HG03095 (cell line): ENCODE results near the gene PITX1.
"Not testable (repeated sequence)": the region's sequence is repeated elsewhere in the genome, so short reads cannot be mapped to it uniquely, and the experiment has no call there.

Experiments
- ATAC-seq: cut with Tn5 transposase; IDR thresholded peaks from one replicate; pipeline ENCODE4 v1.9.1; 2021; ENCODE audit warnings: moderate library complexity; ENCODE audit not compliant: unreplicated experiment

Gene PITX1

DNA sequence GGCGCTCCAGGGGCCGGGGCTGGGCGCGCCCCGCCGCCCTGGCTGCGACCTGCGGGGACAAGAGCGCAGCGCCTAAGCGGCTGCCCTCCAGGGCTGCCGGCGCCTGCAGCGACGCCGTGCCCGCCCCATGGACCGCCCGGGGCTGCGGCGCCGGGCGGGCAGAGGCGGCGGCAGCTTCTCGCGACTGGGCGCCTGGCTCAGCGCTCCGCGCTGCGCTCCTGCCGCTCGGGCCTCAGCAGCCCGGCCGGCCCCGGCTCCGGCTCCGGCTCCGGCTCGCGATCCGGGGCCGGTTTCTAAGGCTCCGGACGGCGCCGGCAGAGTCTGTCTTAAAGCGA is at the start of gene PITX1:
PITX1 (minus strand) TSS at position 328 of the 335 bp plus-strand sequence. CDS start 347 bp downstream, outside the sequence.
- no peak for ATAC-seq

DNA sequence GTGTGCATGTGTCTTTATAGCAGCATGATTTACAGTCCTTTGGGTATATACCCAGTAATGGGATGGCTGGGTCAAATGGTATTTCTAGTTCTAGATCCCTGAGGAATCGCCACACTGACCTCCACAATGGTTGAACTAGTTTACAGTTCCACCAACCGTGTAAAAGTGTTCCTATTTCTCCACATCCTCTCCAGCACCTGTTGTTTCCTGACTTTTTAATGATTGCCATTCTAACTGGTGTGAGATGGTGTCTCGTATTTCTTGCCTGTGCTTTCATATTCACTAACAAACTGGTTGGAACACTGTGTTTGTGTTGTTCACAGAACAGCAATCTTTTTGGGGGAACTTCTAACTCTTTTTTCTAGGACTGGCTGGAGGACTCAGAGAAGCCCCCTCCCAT is 49.3 kb upstream of the PITX1 start:
- ATAC-seq, result not testable (repeated sequence)

- ATAC-seq, result no peak
These were observed 47.2 kb upstream of the PITX1 start for GRCh38 chr5:135081240-135081639.

DNA sequence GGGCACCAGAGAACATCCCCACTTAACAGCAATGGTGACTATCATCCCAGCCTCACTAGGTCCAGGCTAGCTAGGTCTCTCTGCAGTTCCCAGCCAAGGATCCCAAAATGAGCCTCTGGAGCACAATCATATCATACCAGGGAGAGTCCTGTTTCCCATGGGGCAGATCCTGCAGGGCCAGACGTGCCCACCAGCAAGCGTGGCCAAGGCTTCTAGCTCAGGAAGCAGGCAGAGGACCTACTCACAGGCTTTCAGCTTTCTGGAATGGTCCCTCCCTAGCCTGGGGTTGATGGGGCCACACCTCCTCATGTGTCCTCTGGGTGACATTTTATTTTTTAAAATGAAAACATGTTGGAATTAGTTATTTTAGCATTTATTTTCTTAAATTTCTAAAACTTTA is 45.7 kb upstream of the PITX1 start:
- ATAC-seq, result no peak

GRCh38 chr5:135079099-135079681 is 45.2 kb upstream of the PITX1 start:
- ATAC-seq, result no peak

- no peak for ATAC-seq
These were observed 42.8 kb upstream of the PITX1 start for GRCh38 chr5:135076801-135077200.

DNA sequence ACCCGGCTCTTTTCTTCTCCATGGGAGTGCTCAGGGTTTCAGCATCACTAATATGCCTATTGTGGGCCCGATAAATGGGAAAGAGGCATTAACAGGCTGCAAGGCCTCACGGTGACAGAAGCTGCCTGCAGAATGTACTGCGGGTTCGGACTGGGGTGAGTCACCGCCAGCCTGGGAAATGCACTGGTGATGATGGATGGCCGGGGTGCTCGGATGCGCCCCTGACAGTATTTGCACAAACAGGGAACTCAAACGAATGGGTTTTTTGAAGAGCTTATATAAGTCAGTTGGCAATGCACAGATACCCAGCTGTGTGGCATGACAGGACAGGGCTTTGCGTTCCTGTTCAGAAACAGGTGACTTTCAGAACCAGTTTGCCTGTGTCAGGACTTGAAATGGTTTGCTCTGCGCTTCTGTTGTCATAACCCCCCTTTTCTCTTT is 42.0 kb upstream of the PITX1 start:
- no peak for ATAC-seq

DNA sequence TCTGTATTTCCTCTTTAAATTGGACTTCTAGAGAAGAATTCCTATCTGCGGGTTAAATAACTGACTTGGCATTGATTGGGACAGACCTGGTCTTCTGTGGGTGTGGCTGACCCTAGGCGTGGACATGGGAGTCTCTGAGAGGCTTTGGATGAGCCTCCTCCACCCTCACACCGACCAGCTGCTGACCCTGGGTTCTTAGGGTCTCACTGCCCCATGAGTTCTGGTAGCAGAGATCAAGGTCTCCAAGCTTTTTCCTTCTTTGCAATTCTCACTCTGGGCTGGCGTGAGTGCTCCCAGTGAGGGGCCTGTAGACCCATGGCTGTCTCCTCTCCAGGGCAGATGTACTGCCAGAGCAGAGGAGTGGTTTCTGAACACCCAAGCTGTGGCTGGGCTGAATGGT is 41.6 kb upstream of the PITX1 start:
- ATAC-seq, result no peak

DNA sequence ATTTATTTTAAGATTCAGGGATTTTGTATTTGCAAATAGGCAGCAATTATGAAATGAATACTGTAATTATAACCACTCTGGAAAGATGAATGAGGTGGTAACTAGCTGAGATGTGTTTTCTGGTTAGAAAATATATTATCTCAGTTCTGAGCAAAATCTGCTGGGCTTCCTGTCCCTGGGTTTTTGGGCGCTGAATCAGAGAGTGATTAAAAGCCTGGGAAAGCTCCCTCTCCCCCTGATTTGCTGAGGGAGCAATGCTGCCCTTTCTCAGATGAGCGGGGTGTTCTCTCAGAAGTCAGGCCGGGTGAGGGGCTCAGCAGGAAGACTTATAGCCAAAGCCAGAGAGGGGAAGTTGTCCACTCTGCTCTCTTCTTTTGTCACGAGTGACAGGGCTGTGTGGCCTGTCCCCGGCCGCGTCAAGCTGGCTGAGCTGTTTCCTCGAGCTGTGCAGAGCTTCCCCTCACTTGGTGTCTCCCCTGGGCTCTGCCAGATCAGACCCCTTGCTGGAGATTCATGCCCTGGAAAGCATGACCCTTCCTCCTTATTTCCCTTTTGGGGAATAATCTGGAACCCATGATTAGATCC is 39.8 kb upstream of the PITX1 start:
- no peak for ATAC-seq

DNA sequence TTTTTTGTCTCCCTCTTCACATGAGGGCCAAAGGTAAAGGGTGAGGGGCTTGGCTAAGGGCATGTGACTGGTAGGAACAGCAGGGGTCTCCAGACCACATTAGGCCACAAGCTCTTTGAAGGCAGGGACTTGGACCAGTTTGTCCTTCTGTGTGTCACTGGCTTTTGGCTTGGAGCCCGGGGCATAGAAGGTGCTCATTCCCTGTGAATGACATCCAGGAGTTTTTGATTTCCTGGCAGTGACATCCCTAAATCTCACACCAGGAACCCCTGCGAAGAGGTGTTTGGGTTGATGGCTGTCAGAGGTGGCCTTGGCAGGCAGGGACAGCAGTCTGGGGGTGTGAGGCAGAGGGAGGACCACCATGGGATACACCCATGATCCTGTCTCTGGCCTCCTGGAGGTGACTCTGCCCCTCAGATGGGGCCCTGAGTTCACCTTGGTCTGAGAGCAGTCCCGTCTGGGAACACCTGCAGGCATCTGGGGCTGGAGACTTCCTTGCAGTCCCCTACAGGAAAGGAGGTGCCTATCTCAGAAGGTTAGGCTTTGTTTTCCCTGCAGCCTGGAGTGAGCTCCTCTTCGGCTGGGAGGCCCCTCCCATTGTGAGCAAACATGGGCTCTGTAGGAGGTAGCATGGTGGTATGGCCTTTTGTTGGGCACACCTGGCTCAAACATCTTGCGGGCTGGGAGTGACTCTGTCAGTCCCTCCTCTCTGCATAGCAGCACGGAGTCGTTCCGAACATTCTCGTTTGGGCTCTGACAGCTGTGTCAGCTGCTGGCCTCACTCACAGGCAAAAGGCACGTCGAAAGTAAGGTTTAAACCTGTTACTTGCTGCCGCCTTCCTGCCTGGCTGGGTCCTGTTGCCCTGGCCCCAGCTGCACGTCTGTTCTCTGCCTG is 38.6 kb upstream of the PITX1 start:
- no peak for ATAC-seq

DNA sequence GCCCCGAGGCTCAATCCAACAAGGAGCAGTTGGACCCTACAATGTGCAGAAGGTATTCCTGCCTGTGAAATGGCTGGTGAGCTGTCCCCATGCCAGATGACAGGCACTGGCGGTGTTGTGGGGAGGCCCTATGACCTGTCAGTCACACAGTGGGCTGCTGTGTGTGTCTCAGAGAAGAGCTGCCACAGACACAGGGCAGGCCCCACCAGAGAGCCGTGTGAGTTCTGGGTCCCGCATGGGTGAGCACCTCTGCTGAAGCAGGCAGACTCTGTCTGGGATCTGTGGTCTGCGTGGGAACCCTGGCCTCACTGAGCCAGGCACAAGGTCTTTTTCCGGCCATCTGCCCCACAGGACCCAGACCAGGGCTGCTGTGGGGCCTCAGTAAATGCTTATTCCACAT is 37.3 kb upstream of the PITX1 start:
- ATAC-seq, result no peak

DNA sequence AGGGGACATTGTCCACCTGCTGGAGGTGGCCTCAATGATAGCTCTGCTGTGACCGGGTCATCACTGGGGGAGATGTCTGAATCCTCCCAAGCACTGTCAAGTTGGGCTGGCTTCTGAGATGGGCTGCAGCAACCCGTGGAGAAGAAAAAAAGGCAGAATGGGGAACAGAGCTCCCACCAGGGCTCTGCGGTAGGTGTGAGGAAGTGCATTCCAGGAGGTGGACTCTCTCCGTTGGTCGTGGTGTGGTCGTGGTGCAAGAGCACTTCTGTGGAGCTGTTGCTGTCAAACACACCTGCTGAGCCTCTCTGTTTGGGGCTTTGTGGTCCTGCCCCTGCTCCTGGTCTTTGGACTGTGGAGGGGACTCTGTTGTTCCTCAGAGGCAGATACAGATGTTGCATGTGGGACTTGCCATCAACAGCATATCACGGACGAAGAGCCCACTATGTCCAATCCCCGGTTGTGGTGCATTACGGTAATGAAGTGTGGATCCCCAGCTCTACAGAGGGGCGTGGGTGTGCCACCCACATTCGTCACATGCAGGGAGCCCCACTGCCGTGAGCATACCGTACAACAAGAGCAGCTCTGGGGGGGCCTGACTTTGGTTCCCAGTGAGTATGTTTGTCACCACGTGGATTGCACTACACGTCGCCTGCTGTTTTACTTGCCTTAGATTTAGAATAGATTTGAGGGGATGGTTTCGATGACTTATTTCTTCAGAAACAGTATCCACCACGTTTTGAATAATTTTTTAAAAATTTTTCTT is 36.0 kb upstream of the PITX1 start:
- ATAC-seq, result no peak

- no peak for ATAC-seq
These were observed 35.2 kb upstream of the PITX1 start for GRCh38 chr5:135069016-135069770.

- ATAC-seq, result no peak
These were observed 33.6 kb upstream of the PITX1 start for GRCh38 chr5:135067587-135067986.

DNA sequence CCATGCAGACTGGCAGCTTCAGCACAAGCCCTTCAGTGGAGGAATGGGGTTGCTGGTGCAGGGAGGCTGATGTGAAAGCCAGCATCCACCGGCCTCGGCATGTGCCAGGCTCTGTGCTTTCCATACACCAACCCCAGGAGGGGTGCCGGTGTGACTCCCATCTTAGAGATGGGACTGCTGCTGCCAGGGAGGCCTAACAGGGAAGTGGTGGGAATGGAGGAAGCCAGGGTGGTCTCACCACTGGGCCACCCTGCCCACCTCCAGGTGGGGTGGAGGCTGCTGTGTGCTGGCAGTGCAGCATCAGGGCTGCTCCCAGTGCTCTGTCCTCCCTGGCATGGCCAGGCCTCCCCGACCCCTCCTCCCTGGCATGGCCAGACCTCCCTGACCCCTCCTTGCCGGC is 32.8 kb upstream of the PITX1 start:
- no peak for ATAC-seq

DNA sequence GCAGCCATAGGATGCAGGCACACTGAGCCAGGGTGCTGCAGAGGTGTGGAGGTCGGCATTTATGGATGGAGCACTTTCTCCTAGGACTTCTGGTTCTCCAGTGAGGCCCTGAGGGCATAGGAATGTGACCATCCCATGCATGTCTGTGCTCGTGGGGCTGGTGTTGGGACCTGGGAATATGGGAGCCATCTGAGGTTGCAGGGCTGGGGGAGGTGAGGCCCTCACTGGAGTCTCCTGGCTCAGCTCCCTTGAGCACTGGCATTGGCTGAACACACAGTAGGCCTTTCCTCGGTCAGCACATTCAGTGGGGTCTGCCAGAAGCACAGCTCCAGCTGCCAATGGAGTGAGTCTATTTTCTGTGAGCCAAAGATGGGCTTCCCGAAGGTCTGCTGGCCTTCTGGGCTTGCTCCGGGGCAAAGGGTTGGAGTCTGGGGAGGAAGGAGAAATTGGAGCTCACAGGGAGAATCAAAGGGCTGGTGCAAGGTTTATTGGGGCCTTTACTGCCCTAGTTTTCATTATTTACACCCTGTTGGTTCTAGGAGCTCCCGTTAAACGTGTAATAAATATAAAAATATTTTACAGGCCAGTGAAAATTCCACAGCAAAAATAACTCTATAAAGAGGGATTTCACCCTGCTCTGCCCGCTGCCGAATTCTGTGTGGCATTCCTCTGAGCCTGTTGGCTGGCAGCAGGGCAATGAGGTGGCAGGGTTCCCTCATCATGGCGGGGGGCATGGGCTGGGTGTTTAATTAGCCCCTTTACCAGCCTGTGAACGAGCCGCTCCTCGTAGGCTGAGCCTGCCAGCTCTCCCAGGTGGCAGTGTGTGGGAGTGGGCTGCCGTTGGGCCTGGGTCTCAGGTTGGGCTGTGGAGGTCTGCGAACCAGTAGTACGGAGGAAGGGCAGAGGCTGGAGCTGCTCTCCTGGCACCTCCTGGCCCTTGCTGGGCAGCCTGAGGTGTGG is 31.6 kb upstream of the PITX1 start:
- ATAC-seq, result no peak

- no peak for ATAC-seq
These were observed 30.2 kb upstream of the PITX1 start for GRCh38 chr5:135064235-135064570.

DNA sequence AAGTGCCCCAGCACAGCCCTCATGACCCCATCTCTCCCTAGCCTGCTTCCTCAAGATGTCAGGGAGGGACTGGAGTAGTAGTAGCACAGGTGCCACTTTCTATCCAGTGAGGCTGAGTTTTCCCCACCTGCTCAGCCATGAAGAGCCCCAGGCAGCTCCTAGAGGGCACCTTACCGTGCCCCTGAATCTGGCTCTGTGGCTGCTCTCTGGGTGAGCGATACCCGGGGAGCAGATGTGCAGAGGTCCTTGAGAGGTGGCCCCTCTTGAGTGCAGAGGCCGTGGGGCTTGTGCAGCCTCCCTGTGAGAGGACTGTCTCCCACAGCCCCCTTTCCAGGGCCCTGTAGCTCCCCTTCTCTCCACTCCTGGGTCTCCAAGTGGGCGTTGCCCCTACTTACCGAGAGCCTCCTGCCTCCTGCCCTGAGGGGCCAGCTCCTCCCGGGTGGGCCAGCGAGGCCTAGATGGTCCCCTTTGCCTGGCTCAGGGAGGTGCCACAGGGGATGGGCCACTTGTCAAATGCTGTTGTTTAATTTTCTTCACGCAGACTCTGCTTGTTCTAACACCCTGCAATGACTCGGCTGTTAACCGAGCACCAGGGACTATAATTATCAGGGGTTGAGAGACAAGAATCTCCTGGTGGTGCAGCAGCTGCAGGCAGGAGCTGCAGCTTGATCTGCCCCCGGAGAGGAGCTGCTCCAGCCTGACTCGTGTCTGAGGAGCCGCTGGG is 29.6 kb upstream of the PITX1 start:
- ATAC-seq, result no peak

DNA sequence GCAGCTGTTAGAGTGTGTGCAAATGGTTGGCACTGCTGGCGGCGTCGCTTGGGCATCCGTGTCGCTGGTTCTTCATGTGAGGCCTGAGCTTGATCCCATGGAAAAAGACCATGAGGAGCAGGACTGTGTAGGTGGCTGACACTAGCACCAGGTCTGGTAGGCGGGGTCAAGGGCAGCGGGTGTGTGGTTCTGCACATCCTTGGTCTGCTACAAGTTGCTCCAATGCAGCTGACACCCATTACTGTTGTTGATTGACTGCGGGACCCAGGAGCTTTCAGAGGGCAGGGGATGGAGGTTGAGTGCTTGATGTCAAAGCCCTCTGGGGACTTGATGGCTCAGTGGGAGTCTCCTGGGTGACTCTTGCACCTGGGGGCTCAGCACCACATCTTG is 29.0 kb upstream of the PITX1 start:
- ATAC-seq, result no peak
